LHCN-M2 (cell line): ENCODE data around the gene BEND2. TPM values are rescaled to one million over a fixed set of nuclear protein-coding genes. Genes with fewer than 3 reads are reported as not detected.
"Not testable (repeated sequence)": the region's sequence is repeated elsewhere in the genome, so short reads cannot be mapped to it uniquely, and the experiment has no call there.

Experiments used
- DNase-seq: peaks from one replicate; pipeline ENCODE4 v3.0.0-alpha.2; 2012; ENCODE audit warnings: low read depth
- polyA plus RNA-seq: library from polyadenylated mRNA; unstranded; fragments of >200 nt; gene quantifications from one replicate; pipeline ENCODE4 v1.2.1, GENCODE V29; 2012; ENCODE audit warnings: missing spikeins
- total RNA-seq: library from RNA; depleted of rRNA; stranded (reverse); fragments of >200 nt; gene quantifications from 2 replicates; pipeline ENCODE4 v1.2.3, GENCODE V29; 2014; rRNA removed

Gene BEND2
- total RNA-seq, result not detected in 2 replicates
- polyA plus RNA-seq, result not detected

GRCh38 chrX:18220786-18221185 lies at the start of gene BEND2:
TSS of gene BEND2 (minus strand) at chrX:18220886. CDS start at chrX:18220750, 136 bp downstream.
- no peak for DNase-seq

GRCh38 chrX:18255059-18255458 lies 34.4 kb upstream of the BEND2 start:
- DNase-seq, result no peak

GRCh38 chrX:18252644-18253359 lies 32.1 kb upstream of the BEND2 start:
- peak; percentile 7 for DNase-seq

GRCh38 chrX:18229646-18230045 lies 9.0 kb upstream of the BEND2 start:
- DNase-seq, result not testable (repeated sequence)

GRCh38 chrX:18228069-18228468 lies 7.4 kb upstream of the BEND2 start:
- no peak for DNase-seq

GRCh38 chrX:18227458-18227857 lies 6.8 kb upstream of the BEND2 start:
- DNase-seq, result no peak

GRCh38 chrX:18210470-18210869 lies 10.2 kb downstream of the BEND2 start:
- DNase-seq, result peak; percentile 2

- no peak for DNase-seq
Measured at GRCh38 chrX:18206657-18207056, 14.0 kb downstream of the BEND2 start.

GRCh38 chrX:18203631-18204030 lies 17.1 kb downstream of the BEND2 start:
- no peak for DNase-seq

- DNase-seq, result no peak
Measured at GRCh38 chrX:18194688-18195087, 26.0 kb downstream of the BEND2 start.

GRCh38 chrX:18179446-18179845 lies 41.2 kb downstream of the BEND2 start:
- no peak for DNase-seq

GRCh38 chrX:18174971-18175370 lies 45.7 kb downstream of the BEND2 start:
- no peak for DNase-seq

- no peak for DNase-seq
Measured at GRCh38 chrX:18174209-18174608, 46.5 kb downstream of the BEND2 start.

GRCh38 chrX:18173494-18174180 lies 47.0 kb downstream of the BEND2 start:
- DNase-seq, result no peak

- DNase-seq, result no peak
Measured at GRCh38 chrX:18172970-18173369, 47.7 kb downstream of the BEND2 start.

GRCh38 chrX:18170910-18171309 lies 49.8 kb downstream of the BEND2 start:
- no peak for DNase-seq

GRCh38 chrX:18166068-18166467 lies 54.6 kb downstream of the BEND2 start:
- DNase-seq, result no peak

- no peak for DNase-seq
Measured at GRCh38 chrX:18160369-18160768, 60.3 kb downstream of the BEND2 start.

- no peak for DNase-seq
Measured at GRCh38 chrX:18158963-18159362, 61.7 kb downstream of the BEND2 start.

GRCh38 chrX:18151649-18152048 lies 69.0 kb downstream of the BEND2 start:
- no peak for DNase-seq

- no peak for DNase-seq
Measured at GRCh38 chrX:18151157-18151556, 69.5 kb downstream of the BEND2 start.

- DNase-seq, result no peak
Measured at GRCh38 chrX:18149454-18149853, 71.2 kb downstream of the BEND2 start.

GRCh38 chrX:18146954-18147353 lies 73.7 kb downstream of the BEND2 start:
- DNase-seq, result peak; percentile 0
